Body of pancreas (tissue), 4 donors: Measurements from ENCODE around the gene DIP2A. TPM values are rescaled to one million over a fixed set of nuclear protein-coding genes. Genes with fewer than 3 reads are reported as not detected.

Experiments
- ATAC-seq: fragments of 150-250 bp; one replicate; pipeline ENCODE4 v1.9.1; 2016
- DNase-seq, 4 donors: peaks; one replicate each; pipeline ENCODE4 v3.0.0-alpha.2; 2019
- H3K27ac ChIP-seq, 4 donors: fragments of 200-600 bp; sonication (generic); 1 replicate in 3 of 4; 2 replicates in 1 of 4; pipeline versions ENCODE4 v1.5.1 to v1.6.1; 2016 to 2019; ENCODE audit warnings: mild to moderate bottlenecking in 1 of 4, mixed read lengths in 1 of 4, moderate library complexity in 1 of 4
- H3K27me3 ChIP-seq, 2 donors: fragments of 200-600 bp; sonication (generic); one replicate each; pipeline ENCODE4 v1.6.0; 2016; ENCODE audit warnings: mild to moderate bottlenecking in 1 of 2
- H3K36me3 ChIP-seq, 2 donors: fragments of 200-600 bp; sonication (generic); replicated peaks in 1 of 2; 2 replicates each; pipeline ENCODE4 v1.5.1; 2016; ENCODE audit warnings: low read depth in 2 of 2; ENCODE audit not compliant: insufficient read depth in 1 of 2
- H3K4me1 ChIP-seq: fragments of 200-600 bp; sonication (generic); one replicate; pipeline ENCODE4 v1.6.0; 2016
- H3K4me3 ChIP-seq, 2 donors: fragments of 200-600 bp; sonication (generic); 1 replicate in 1 of 2; 2 replicates in 1 of 2; pipeline ENCODE4 v1.5.1; 2016 to 2019
- H3K9me3 ChIP-seq, 3 donors: fragments of 200-600 bp; sonication (generic); 1 replicate in 2 of 3; 2 replicates in 1 of 3; pipeline ENCODE4 v1.5.1; 2016
- CTCF ChIP-seq, 7 experiments: fragments of 450-650 bp in 4 of 7; fragments of 200-600 bp in 3 of 7; sonication (generic) in 3 of 7; IDR thresholded peaks; one replicate each; pipeline ENCODE4 v1.5.1; 2016 to 2019; ENCODE audit warnings: antibody characterized with exemption in 7 of 7
- POLR2A ChIP-seq, 3 donors: fragments of 450-650 bp; IDR thresholded peaks; one replicate each; pipeline ENCODE4 v1.6.1; 2016; ENCODE audit warnings: antibody characterized with exemption in 3 of 3, mild to moderate bottlenecking in 2 of 3
- WGBS, 2 donors: methylation state at CpG; one replicate each; pipeline ENCODE4 v1.1.5; 2017; 5-methylcytosine and 5-hydroxymethylcytosine counted together
- intact Hi-C: fragments of 100-400 bp; cut with DNase I; formaldehyde crosslinking; loops from one replicate; pipeline ENCODE4 v1.15.1; 2023
- total RNA-seq, 2 donors: library from RNA; depleted of rRNA; stranded (reverse); fragments of >200 nt; gene quantifications; one replicate each; pipeline ENCODE4 v1.1.0, GENCODE V29; 2016

Gene DIP2A
- total RNA-seq, 2 donors from 2014 or later: 28.5 to 44.2 TPM

GRCh38 chr21:46454634-46455390 is 3.9 kb upstream of the DIP2A start:
- no peak overlapping the region for H3K4me3 ChIP-seq
- intact Hi-C loops: no loop called here
- no peaks in the 10 kb centered on the region for H3K27me3 ChIP-seq
- H3K27ac ChIP-seq: no peak overlapping the region
- DNase-seq (no peak), ATAC-seq (no peak)
- WGBS, 2 donors: 78 to 83% methylated on average over 4 of the region's 4 CpGs
- no peaks in the 10 kb centered on the region for H3K36me3 ChIP-seq
- H3K4me1 ChIP-seq: peaks cover 29% of the 10 kb centered on the region
- no peaks in the 10 kb centered on the region for H3K9me3 ChIP-seq
- TF ChIP-seq CTCF (IDR thresholded peaks at IDR 0.05) (no peak), POLR2A (IDR thresholded peaks at IDR 0.05) (no peak)

GRCh38 chr21:46455575-46456385 is 2.9 kb upstream of the DIP2A start:
- peaks cover 38% of the 10 kb centered on the region for H3K4me1 ChIP-seq
- no peak for TF ChIP-seq POLR2A (IDR thresholded peaks at IDR 0.05)
- WGBS, 2 donors: 61 to 67% methylated on average over 9 to 10 of the region's 10 CpGs
- no peaks in the 10 kb centered on the region for H3K27me3 ChIP-seq
- H3K36me3 ChIP-seq: no peaks in the 10 kb centered on the region
- ATAC-seq: no peak
- intact Hi-C loops: no loop called here
- no peak overlapping the region for H3K27ac ChIP-seq
- no peak overlapping the region for H3K4me3 ChIP-seq
- no peaks in the 10 kb centered on the region for H3K9me3 ChIP-seq
- DNase-seq: no peak

- intact Hi-C loops: no loop called here
- TF ChIP-seq POLR2A (IDR thresholded peaks at IDR 0.05) (no peak), CTCF (IDR thresholded peaks at IDR 0.05) (no peak)
- Histone ChIP-seq H3K27ac (no peak overlapping the region), H3K4me1 (peaks cover 40% of the 10 kb centered on the region), H3K9me3 (no peaks in the 10 kb centered on the region), H3K36me3 (no peaks in the 10 kb centered on the region), H3K27me3 (no peaks in the 10 kb centered on the region), H3K4me3 (no peak overlapping the region)
- ATAC-seq: no peak
- no peak for DNase-seq
- WGBS, 2 donors: 90 to 91% methylated on average over 4 of the region's 4 CpGs
Measured at GRCh38 chr21:46456750-46457149, 1.9 kb upstream of the DIP2A start.

DNA sequence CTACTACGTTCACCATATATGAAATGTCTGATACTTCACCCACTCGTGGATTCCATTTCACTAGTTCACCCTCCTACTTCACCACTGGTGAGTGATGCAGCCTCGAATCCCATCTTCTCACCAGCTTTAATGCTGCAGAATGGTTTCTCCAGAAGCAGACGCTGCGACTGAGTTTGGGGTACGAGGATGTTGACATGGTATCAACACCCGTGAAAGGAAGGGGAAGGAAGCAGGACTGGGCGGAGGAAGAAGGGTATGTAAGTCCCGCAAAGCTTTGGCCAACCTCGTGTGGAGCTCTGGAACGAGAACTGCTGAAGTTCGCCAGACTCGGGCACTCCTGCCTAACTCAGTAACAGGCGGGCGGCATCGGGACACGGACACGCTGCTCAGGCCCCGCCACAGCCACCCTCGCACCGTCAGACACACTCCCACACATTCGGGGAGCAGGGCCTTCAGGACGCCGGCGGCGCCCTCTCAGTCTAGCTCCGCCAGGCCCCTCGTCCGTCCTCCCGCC is 833 bp upstream of the DIP2A start:
- peaks cover 38% of the 10 kb centered on the region for H3K4me1 ChIP-seq
- H3K27ac ChIP-seq: peak overlapping the region; percentile 47 to 88 (median 79)
- no peaks in the 10 kb centered on the region for H3K9me3 ChIP-seq
- peak overlapping the region; percentile 30 to 80 for H3K4me3 ChIP-seq
- H3K36me3 ChIP-seq: no peaks in the 10 kb centered on the region
- intact Hi-C loops: no loop called here
- DNase-seq (peak in 3 of 4 donors; percentile 30 to 53 (median 37)), ATAC-seq (peak; percentile 5)
- TF ChIP-seq CTCF (IDR thresholded peaks at IDR 0.05) (no peak), POLR2A (IDR thresholded peaks at IDR 0.05) (no peak)
- H3K27me3 ChIP-seq: no peaks in the 10 kb centered on the region
- WGBS, 2 donors: 1 to 2% methylated on average over 21 to 30 of the region's 30 CpGs

DNA sequence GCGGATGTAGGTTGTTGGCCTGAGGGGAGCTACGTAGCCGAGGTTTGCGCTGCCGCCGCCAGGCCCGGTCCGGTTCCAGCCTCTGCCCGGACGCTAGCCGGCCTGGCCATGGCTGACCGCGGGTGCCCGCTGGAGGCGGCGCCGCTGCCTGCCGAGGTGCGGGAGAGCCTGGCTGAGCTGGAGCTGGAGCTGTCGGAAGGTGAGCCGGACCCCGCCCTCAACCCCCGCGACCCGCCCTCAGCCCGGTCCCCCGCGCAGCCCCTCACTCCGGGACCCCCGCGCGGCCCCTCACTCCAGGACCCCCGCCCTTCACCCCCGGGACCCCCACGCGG is 299 bp downstream of the DIP2A start:
- TF ChIP-seq POLR2A (IDR thresholded peaks at IDR 0.05): peak in 2 of 3 donors; percentile 39 to 52
- peak in 1 of 7 experiments; percentile 22 for TF ChIP-seq CTCF (IDR thresholded peaks at IDR 0.05)
- WGBS, 2 donors: 1% methylated on average over 24 of the region's 36 CpGs; no CpG with 5 or more reads in 1 of the 2 donors
- no peaks in the 10 kb centered on the region for H3K36me3 ChIP-seq
- H3K27ac ChIP-seq: peak overlapping the region; percentile 62 to 88 (median 78)
- H3K9me3 ChIP-seq: no peaks in the 10 kb centered on the region
- DNase-seq: no peak
- peaks cover 33% of the 10 kb centered on the region for H3K4me1 ChIP-seq
- H3K27me3 ChIP-seq: no peaks in the 10 kb centered on the region
- peak overlapping the region; percentile 82 to 97 for H3K4me3 ChIP-seq
- ATAC-seq: no peak
- intact Hi-C loops: no loop called here
